Activated gamma-delta T cell treated with anti-CD3 and anti-CD28 coated beads, Interleukin-2, amount 50 U/mL, for 16 hours (primary cell): ENCODE data around the gene VSIG10.
A peak's percentile ranks its signal among the peaks of the same experiment; 100 is the strongest.
"Not testable (repeated sequence)": the region's sequence is repeated elsewhere in the genome, so short reads cannot be mapped to it uniquely, and the experiment has no call there.

Experiments used
- DNase-seq: peaks from one replicate; pipeline ENCODE4 v3.0.0-alpha.2; 2020; ENCODE audit warnings: low read depth

The VSIG10 gene

GRCh38 chr12:118107694-118108093, 3.9 kb upstream of the VSIG10 start:
- DNase-seq, result no peak

- DNase-seq, result no peak
Observed at GRCh38 chr12:118107011-118107410, 3.2 kb upstream of the VSIG10 start.

- no peak for DNase-seq
Observed at GRCh38 chr12:118103201-118103600, 610 bp downstream of the VSIG10 start.

GRCh38 chr12:118102609-118103008, 1.2 kb downstream of the VSIG10 start:
- DNase-seq, result no peak

GRCh38 chr12:118102070-118102469, 1.7 kb downstream of the VSIG10 start:
- no peak for DNase-seq

GRCh38 chr12:118101051-118101450, 2.8 kb downstream of the VSIG10 start:
- no peak for DNase-seq

GRCh38 chr12:118098911-118099671, 4.7 kb downstream of the VSIG10 start:
- DNase-seq, result no peak

GRCh38 chr12:118098401-118098800, 5.4 kb downstream of the VSIG10 start:
- DNase-seq, result no peak

GRCh38 chr12:118094039-118094438, 9.8 kb downstream of the VSIG10 start:
- no peak for DNase-seq

- no peak for DNase-seq
Observed at GRCh38 chr12:118089782-118090181, 14.0 kb downstream of the VSIG10 start.

GRCh38 chr12:118082161-118082560, 21.6 kb downstream of the VSIG10 start:
- no peak for DNase-seq

GRCh38 chr12:118081521-118081920, 22.3 kb downstream of the VSIG10 start:
- DNase-seq, result not testable (repeated sequence)

GRCh38 chr12:118073768-118074167, 30.0 kb downstream of the VSIG10 start:
- DNase-seq, result no peak

GRCh38 chr12:118070650-118071049, 33.2 kb downstream of the VSIG10 start:
- no peak for DNase-seq

- DNase-seq, result no peak
Observed at GRCh38 chr12:118068445-118068844, 35.4 kb downstream of the VSIG10 start.

- no peak for DNase-seq
Observed at GRCh38 chr12:118065380-118065779, 38.4 kb downstream of the VSIG10 start.

GRCh38 chr12:118064608-118065007, 39.2 kb downstream of the VSIG10 start:
- DNase-seq, result no peak

GRCh38 chr12:118063576-118064391, 40.0 kb downstream of the VSIG10 start:
- no peak for DNase-seq

GRCh38 chr12:118061873-118062843, 41.7 kb downstream of the VSIG10 start:
- DNase-seq, result no peak

GRCh38 chr12:118061011-118061872, 42.6 kb downstream of the VSIG10 start, which contains the start of gene WSB2:
Gene WSB2, minus strand, starts transcription at chr12:118061179. Its CDS starts 131 bp downstream, at chr12:118061048.
- DNase-seq, result peak; percentile 36
